GM11168 (cell line): ENCODE measurements around the gene SHISAL1.

Source experiments
- in situ Hi-C: fragments of 300-500 bp; cut with MboI; formaldehyde crosslinking; loops from one replicate; pipeline ENCODE4 v1.12.0; 2022; ENCODE audit warnings: low sequenced_read_pairs; ENCODE audit not compliant: unreplicated experiment

Gene SHISAL1

DNA sequence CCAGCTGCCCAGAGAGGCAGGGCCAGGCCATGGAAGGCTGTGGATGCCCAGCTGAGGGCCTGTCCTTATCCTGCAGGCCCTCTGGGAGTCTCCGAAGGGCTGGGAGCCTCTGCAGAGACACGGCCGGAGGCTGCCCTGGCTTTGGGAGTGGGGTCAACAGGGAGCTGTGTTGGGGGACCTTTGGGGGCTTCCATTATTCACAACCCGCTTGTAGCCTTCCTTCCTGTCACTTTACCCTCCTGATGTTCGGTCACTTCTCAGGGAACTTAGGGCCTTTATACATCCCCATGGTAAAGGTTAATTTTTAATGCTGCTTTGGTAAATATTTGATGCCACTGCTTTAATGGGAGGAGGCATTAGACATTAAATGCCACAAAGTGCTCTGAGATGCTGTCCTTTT lies 44.9 kb downstream of the SHISAL1 start:
- in situ Hi-C loops, result no loop called here

DNA sequence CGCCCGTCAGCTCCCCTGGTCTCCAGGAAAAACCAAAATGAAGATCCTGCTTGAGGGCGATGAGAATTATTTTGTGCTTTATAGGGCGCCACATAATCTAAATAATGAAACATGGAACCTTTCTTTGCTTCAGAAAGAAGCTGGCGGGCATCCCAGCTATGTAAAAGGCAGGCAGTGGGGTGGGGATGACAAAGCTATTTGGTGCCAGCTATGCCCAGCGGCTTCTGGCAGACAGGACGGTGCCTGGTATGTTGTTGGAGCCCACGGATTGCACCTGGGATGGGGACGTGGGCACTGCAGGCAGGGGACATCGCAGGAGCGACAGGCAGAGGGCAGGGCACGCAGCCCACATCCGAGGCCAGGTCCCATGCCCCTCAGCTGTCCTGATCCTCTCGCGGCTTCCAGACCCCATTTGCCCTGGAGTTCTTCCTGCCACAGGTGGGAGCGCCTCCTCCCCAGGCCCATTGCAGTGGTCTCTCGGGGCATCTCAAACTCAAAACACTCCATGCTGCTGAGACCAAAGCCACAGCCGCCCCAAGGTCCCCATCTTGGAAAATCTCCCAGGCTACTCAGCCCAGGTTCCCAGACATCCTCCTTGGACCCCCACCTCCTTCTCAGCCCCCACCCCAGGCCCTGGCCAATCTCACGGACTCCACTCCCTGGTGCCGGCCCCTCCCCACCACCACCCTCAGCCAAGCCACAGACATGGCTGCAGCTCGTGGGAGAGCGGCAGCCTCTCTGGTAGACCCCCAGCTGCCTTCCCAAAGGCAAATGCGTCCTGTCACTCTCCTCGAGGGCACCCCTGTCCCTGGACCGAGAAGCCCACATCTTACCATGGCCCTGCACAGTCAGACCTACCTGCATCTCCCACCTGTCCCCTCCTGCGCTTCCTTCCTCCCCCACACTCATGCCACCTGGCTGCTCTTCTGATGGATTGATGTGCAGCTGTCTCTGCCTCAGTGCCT lies 45.7 kb downstream of the SHISAL1 start:
- in situ Hi-C loops, result no loop called here

DNA sequence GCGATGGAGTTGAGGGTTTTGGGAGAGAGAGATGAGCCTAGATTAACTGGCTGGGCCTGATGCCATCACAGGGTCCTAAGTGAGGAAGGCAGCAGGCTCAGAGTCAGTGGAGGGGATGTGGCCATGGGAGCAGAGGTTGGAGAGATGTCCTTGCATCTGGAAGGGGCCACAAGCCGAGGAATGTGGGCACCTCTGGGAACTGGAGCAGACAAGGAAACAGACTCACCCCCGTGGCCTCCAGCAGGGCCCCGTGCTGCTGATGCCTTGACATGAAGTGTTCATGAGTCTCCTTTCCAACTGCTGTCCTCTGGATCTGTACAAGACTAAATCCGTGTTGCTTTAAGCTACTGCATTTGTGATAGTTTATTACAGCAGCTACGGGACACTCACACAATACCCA lies 49.2 kb downstream of the SHISAL1 start:
- in situ Hi-C loops, result no loop called here

DNA sequence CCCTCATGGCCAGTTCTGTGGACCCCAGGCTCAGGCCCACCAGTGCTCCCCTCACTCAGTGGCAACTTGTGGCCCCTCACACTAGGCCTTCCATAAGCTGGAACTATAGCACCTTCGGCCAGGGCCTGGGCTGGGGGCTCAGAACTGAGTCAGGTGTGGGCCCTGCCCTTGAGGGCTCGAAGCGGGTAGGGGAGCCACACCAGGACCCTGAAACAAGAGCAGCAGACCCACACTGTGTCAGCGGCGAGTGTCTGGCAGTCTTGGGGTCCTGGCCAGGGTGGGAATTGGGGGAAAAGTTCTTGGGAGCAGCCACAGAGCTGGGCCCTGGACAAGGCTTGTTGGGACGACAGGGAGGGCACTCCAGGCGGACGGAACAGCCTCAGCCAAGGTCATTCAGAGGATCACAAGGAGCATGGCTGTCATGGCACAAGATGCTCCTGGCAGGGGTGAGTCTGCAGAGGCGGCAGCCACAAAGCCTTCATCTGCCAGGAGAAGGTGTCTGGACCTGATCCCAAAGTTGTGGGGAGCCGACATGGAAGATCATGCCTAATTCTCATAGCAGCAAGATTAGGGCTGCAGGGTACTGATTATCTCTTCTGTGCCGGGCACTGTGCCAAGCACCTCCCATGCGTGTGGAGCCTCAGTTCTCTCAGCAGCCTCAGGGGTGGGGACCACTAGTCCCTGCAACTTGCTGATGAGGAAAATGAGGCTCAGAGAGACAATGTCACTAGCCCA lies 50.7 kb downstream of the SHISAL1 start:
- in situ Hi-C loops, result no loop called here

DNA sequence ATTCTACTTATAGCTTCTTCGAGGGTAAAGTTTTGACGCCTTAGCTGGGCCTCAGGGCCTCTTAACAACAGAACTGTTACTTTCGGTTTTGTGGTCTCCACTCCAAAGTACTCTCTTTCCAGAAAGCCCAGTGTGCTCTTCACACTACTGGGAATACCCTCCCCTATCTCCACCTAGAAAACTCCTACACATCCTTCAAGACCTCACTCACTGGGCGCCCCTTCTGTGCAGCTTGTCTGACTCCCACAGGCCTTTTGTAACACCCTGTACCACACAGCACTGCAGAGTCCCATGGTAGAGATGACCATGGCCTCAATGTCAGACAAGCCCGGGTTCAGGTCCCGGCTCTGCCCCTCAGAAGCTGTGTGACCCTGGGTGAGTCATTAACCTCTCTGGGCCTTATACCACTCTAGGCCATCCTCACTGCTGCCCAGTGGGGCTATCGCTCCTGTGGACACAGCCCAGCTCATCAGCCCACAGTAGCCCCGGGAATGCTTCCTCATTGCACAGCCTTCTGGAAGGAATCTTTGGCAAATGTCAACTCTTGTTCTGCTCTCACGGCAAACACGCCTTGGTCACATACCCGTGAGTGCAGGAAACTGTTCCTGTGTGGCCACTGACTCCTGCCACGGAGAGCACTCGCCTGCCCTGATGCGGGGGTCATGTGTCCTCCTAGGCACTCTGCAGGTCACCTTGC lies 51.4 kb downstream of the SHISAL1 start:
- in situ Hi-C loops, result no loop called here

DNA sequence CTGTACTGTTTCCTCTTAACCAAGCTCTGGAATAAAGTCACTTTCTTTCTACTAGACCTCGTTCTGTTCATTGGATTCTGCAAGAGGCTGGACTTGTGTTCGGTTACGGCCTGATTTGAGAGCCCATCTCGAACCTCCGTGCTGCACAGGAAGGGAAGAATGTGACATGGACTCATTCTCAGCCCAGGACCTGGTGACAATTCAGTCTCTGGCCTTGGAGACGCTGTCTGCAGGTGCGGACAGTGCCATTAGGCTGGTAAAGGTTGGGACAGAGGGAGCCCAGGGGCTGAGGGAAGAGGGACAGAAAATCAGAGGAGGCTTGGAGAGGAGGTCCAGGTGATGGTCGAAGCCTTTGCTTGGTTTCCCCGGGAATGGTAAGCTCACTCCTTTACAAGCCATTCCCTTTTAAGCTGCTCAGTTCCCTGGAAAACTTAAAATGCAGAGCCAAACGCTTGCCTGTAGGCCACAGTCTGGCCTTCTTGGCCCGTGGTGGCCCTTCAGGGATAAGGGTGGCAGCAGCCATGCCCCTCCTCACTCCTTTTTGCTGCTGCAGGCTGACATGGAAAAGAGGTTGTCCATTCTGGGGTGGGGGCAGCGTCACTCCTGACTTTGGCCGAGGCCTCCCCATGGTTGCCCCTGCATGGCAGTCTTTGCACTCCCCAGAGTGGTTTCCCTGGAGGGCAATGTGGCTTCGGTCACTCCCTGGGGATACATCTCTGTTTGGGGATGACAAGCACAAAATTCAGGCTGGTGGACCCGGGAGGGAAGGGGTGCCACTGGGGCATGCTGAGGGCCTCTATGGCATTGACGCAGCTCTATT lies 52.3 kb downstream of the SHISAL1 start:
- in situ Hi-C loops, result no loop called here

DNA sequence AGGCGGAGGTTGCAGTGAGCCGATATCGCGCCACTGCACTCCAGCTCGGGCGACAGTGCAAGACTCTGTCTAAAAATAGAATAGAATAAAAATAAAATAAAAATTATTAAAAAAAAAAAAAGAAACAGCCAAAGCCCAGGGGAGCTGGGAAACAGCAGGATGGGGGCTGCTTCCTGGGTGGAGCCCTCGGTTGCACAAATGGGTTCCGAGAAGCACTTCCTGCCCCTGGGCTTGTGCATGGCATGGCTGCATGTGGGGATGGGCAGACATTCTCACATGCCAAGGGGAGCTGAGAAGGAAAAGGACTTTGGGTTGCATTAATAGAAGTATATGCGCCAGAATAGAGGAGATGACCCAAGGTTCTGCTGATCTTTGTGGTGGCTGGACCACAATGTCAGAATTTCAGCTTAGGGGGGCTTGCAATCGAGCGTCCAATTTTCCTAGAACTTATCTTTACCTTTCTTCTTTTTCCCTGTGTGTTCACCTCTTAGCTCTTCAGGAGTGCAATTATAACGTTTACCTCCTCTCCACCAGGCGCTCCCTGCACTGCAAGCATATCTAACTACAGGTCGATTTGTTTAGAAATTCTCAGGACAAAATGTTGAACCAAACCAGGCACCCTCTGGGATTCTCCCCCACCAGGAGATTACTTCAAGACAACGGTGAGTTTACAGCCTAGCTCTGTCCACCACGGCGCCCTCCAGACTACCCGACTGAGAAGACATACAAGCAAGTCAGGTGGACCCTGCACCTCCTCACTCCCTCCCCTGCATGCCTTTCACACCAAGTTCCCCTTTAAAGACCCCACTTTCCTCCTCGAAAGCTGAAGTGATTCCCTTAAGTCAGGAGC lies 53.2 kb downstream of the SHISAL1 start:
- in situ Hi-C loops, result no loop called here

DNA sequence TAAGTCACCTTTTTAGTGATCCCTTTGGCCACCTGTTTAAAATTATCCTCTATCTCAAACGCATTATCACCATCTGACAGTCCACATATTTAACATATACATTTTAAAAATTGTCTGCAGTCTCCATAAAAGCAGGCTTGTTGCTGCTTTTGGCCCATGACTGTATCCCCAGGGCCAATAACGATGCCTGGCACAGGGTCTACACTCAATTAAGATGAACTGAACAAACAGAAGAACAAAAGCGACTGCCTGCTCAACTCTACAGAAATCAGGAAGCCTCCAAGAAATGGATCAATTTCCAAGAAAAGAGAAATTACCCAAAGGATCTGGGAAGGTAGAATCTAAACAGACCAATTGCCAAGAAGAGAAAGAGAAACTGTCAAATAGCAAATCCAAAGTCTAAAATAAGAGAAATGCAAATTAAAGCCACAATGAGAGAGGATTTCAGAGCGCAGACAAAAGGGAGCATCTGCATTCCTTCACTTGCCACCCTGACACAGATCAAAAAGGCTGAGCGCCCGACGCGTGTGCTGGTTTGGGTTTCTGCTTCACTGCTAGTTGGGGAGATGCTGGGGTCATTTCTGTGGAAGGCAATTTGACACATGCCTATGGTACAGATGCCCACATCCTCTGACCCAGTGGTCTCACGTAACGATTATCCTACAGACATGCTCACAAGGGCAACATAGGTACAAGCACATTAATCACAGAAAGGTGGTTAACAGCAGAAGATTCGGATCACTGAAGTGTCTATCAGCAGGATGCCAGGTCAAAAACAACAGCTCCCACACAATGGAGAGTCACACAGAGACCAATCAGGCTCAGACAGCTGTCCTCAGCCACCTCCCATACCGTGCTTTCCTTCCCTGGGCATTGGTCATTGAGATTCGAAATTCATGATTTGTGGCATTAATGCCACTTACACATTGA lies 55.9 kb downstream of the SHISAL1 start:
- in situ Hi-C loops, result no loop called here

DNA sequence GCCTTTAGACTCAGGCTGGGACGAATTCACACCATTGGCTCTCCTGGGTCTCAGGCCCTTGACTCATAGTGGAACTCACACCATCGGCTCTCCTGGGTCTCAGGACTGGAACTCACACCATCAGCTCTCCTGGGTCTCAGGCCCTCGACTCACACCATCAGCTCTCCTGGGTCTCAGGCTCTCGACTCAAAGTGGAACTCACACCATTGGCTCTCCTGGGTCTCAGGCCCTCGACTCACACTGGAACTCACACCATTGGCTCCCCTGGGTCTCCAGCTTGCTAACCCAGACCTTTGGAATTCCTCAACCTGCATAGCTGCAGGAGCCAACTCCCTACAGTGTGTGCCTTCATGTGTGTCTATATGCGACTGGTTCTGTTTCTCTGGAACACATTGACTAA lies 56.7 kb downstream of the SHISAL1 start:
- in situ Hi-C loops, result no loop called here

DNA sequence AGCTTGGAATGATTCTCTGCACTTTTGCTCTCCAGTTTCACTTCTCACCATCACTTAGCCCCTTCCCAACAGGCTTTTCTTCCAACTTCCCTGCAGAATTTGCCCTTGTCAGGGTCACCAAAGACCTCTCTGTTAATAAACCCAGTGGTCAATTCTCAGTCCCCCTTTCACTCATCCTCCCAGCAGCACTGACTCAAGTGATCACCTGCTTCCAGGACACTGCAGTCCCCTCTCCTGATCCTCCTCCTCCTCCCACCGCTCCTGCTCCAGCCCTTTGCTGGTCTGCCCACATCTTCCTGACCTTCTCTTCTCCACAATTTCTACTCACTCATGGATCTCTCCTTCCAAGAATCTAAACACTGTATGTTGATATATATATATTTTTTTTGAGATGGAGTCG lies 57.9 kb downstream of the SHISAL1 start:
- in situ Hi-C loops, result no loop called here

DNA sequence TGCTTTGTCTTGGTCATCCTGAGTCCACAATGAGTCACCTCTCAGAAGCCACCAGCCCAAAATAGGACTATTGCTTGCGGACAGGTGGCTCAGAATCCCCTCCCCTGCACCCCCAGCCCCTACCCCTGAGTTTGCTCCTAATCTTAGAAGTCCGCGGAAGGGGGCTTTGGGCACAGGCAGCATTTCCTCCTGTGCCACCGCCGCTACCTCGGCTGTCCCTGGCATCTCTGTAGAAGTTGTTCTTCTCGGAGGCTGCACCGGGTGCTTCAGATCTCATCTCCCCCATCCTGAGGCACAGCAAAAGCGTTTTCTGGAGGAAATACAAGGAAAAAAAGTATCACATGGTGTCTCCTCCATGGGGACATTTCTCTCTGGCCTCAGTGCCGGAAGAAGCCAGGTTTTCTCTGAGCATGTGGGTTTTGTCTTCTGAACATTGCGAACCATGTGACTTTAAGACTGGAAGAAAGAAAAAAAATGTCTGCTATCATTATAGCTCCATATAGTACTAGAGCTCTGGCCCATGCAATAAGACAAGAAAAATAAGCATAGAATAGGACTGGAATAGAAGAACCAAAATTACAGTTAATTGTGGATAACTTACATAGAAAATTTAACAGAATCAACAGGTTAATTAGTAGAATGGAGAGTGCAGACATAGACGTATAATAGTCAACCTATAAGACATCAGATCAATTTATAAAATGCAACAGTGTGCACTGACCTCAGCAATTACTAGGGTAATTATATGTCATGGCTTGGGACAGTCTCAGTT lies 63.2 kb downstream of the SHISAL1 start:
- in situ Hi-C loops, result no loop called here

DNA sequence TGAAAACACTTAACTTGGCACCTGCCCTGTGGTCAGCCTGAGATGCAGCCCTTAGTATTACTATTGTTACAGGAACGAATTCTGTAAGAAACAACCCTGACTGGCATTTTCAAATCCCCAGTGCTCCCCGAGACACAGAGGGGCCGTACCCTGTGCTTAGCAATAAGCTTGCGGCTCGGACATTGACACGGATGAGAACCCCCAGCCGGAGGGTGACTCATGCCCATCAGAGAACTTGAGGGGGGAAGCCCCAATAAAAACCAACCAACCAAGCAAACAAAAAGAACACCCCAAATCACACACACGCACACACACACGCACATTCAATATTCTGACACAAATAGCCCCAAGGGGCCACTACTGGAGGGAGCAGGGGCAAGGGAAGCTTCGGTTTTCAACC lies 63.8 kb downstream of the SHISAL1 start:
- in situ Hi-C loops, result no loop called here

DNA sequence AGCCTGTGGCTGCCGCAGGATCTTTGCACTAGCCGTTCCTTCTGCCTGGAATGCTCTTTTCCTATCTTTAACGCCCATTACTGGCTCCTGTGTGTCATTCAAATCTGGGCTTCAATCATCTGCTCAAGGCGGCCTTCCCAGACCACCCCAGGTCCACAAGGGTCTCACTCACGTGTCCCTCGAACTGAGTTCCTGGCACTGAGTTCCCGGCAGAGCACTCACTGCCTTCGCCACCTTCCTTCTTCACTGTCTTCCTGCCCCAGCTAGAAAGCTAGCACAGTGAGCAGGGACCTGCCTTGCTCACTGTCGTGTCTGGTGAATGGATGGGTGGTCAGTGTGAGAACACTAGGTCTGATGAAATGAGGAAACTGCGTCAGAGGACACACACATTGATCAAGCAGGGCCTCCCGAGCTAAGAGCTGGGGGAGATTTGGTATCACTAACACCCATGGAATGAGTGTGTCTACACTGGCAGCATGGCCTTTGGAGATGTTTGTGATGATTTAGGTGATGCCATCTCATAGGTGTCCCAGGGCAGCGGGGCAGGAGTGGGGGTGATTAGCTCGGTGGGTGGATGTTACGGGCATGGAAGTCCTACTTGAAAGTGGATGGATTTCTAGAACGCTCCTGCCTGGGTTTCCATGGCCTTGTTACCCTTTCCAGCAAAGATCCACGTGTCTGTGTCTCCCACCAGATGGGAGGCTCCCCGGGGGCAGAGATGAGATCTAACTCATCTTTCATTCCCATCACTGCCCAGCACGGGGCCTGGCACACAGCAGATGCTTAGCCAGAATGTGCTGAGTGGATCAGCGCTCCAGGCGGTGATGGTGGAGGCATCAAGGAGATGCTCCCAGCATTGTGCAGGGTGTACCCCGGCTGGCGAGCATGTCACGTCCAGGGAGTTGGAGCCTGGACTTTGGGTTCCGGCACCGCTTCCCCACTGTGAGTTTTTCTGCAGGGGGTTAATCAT lies 64.5 kb downstream of the SHISAL1 start:
- in situ Hi-C loops, result no loop called here

DNA sequence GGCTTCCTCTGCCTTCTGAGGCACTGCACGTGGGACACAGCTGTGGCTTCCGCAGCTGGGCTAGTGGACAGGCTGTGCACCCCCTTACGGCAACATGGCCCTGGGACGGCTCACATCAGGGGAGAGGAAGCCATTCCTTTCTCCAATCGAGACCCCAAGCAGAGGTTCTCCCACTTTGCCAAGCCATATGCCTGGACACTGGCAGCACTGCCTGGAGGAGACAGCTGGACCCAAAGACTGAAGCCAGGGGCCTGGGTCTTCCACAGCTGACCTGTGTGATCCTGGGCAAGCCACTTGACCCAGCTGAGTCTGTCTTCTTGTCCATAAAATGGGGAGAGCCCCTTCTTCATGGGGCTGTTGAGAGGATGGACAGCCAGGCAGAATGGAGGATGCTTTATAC lies 65.4 kb downstream of the SHISAL1 start:
- in situ Hi-C loops, result no loop called here

DNA sequence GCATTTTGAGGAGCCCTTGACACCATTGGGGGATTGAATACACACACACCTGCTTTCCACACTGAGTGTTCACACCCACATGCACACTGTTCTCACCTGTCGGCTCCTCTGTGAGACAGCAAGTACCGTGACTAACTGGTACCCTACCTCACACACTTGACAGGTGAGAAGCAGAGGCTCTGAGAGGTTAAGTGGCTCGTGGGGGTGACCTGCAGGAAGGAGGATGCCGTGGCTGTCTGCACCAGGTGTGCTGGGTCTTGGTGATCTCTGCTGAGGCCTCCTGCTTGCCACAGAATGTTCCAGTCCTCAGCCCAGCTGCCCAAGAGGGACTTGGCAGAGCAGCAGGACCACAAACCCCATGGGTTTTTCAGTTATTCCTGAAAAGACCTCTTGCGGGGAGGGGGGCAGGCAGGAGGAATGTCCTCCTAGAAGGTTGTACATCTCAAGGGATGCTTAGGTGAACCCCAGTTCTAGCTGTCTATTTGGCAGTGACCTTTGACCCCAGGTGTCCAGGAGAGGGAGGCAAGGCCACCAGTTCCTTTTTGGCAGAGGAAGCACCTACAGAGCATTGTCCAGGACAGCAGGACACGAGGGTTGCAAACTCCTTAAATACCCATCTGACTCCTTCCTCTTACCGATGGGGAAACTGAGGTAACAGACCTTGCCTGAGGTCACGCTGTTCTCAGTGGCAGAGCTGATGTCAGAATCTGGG lies 66.0 kb downstream of the SHISAL1 start:
- in situ Hi-C loops, result no loop called here

DNA sequence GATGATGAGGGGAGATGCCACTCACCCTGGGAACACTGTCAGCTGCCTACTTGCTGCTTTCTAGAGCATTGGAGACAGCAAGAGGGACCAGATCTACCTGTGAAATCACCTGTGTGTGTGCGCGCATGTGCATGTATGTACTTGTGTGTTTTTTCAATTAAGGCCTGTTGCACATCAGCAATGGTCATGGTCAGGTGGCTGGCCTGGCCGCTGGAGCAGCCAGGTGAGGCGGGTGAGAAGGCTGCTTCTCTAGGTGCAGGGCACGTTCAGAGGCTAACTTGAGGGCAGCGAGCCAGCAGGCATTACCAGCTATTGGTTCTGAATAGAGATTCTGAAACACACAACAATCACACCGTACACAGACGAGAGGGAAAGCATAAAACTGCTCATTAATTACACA lies 66.9 kb downstream of the SHISAL1 start:
- in situ Hi-C loops, result no loop called here
